WTC11 (cell line): ENCODE results near the gene MRPL33. TPM values are rescaled to one million over a fixed set of nuclear protein-coding genes. Genes with fewer than 3 reads are reported as not detected.

Experiments
- ATAC-seq: fragments of 200-7000 bp; cut with Tn5 transposase; 2 replicates; pipeline ENCODE4 v1.10.0; 2021; ENCODE audit warnings: mild to moderate bottlenecking, moderate library complexity
- CTCF ChIA-PET: fragments of 300-600 bp; sonication (Branson Sonifier 250); formaldehyde crosslinking; loops from one replicate; lab custom pipeline; 2021; ENCODE audit warnings: antibody characterized with exemption; lab: Charles Lee
- POLR2A ChIA-PET: fragments of 350-600 bp; sonication (Branson Sonifier 250); formaldehyde crosslinking; loops from one replicate; lab custom pipeline; 2021; ENCODE audit warnings: antibody characterized with exemption; lab: Charles Lee
- DNase-seq: peaks from one replicate; pipeline ENCODE4 v3.0.0; 2021; ENCODE audit warnings: low spot score
- H3K27ac Mint-ChIP-seq: 2 replicates; pipeline ENCODE4 v1.8.0; 2021; ENCODE audit warnings: mixed read lengths
- H3K27me3 Mint-ChIP-seq: 2 replicates; pipeline ENCODE4 v1.8.0; 2021; ENCODE audit warnings: low read depth, mild to moderate bottlenecking, moderate library complexity, mixed read lengths
- H3K36me3 Mint-ChIP-seq: 2 replicates; pipeline ENCODE4 v1.8.0; 2021; ENCODE audit warnings: mixed read lengths
- H3K4me1 Mint-ChIP-seq: 2 replicates; pipeline ENCODE4 v1.8.0; 2022; ENCODE audit warnings: mixed read lengths
- H3K4me3 Mint-ChIP-seq: 2 replicates; pipeline ENCODE4 v1.8.0; 2021; ENCODE audit warnings: mild to moderate bottlenecking, moderate library complexity, mixed read lengths
- H3K9me3 Mint-ChIP-seq: 2 replicates; pipeline ENCODE4 v1.8.0; 2021; ENCODE audit warnings: mixed read lengths
- ARID4B ChIP-seq: sonication (generic); formaldehyde crosslinking; IDR thresholded peaks from 2 replicates; pipeline ENCODE4 v1.8.0; 2023; ENCODE audit warnings: missing genetic modification reagents, mild to moderate bottlenecking, borderline replicate concordance
- CBFB ChIP-seq: sonication (generic); formaldehyde crosslinking; IDR thresholded peaks from 2 replicates; pipeline ENCODE4 v1.8.1; 2022; ENCODE audit warnings: mild to moderate bottlenecking, low read depth, missing genetic modification reagents
- CREM ChIP-seq: sonication (generic); formaldehyde crosslinking; IDR thresholded peaks from 2 replicates; pipeline ENCODE4 v1.8.1; 2022; ENCODE audit warnings: mild to moderate bottlenecking, missing genetic modification reagents, moderate library complexity
- E2F1 ChIP-seq: sonication (generic); formaldehyde crosslinking; IDR thresholded peaks from 2 replicates; pipeline ENCODE4 v1.8.0; 2022; ENCODE audit warnings: mild to moderate bottlenecking, missing genetic modification reagents
- GTF2I ChIP-seq: fragments of 250-450 bp; sonication (Bioruptor Pico); conservative IDR thresholded peaks from 2 replicates; pipeline ENCODE4 v1.4.0; 2021; ENCODE audit warnings: mild to moderate bottlenecking
- HMGXB4 ChIP-seq: sonication (generic); formaldehyde crosslinking; IDR thresholded peaks from 2 replicates; pipeline ENCODE4 v1.8.1; 2023; ENCODE audit warnings: mild to moderate bottlenecking, moderate library complexity, missing genetic modification reagents
- NFE2L1 ChIP-seq: sonication (generic); formaldehyde crosslinking; IDR thresholded peaks from 2 replicates; pipeline ENCODE4 v1.8.1; 2023; ENCODE audit warnings: missing genetic modification reagents
- NR2C2 ChIP-seq: sonication (generic); formaldehyde crosslinking; IDR thresholded peaks from 2 replicates; pipeline ENCODE4 v1.8.0; 2022; ENCODE audit warnings: mild to moderate bottlenecking, missing genetic modification reagents
- PRRX2 ChIP-seq: fragments of 250-450 bp; sonication (Bioruptor Pico); IDR thresholded peaks from 2 replicates; pipeline ENCODE4 v1.8.0; 2021; ENCODE audit warnings: mild to moderate bottlenecking
- SMAD4 ChIP-seq: sonication (generic); formaldehyde crosslinking; IDR thresholded peaks from 2 replicates; pipeline ENCODE4 v1.8.0; 2022; ENCODE audit warnings: mild to moderate bottlenecking, missing genetic modification reagents
- SOX15 ChIP-seq: fragments of 250-450 bp; sonication (Bioruptor Pico); IDR thresholded peaks from 2 replicates; pipeline ENCODE4 v1.9.0; 2021; ENCODE audit warnings: mild to moderate bottlenecking
- ZNF396 ChIP-seq: fragments of 250-450 bp; sonication (Bioruptor Pico); IDR thresholded peaks from 2 replicates; pipeline ENCODE4 v1.8.0; 2021; ENCODE audit warnings: mild to moderate bottlenecking, moderate library complexity, borderline replicate concordance
- ZNF423 ChIP-seq: fragments of 250-450 bp; sonication (Bioruptor Pico); IDR thresholded peaks from 2 replicates; pipeline ENCODE4 v2.1.2; 2022; ENCODE audit warnings: mild to moderate bottlenecking, moderate library complexity
- ZNF512 ChIP-seq: sonication (generic); formaldehyde crosslinking; IDR thresholded peaks from 2 replicates; pipeline ENCODE4 v1.8.1; 2022; ENCODE audit warnings: missing genetic modification reagents, borderline replicate concordance
- ZNF532 ChIP-seq: fragments of 250-450 bp; sonication (Bioruptor Pico); IDR thresholded peaks from 2 replicates; pipeline ENCODE4 v1.9.0; 2021; ENCODE audit warnings: mild to moderate bottlenecking, borderline replicate concordance
- ZSCAN18 ChIP-seq: fragments of 250-450 bp; sonication (Bioruptor Pico); IDR thresholded peaks from 2 replicates; pipeline ENCODE4 v2.1.2; 2022; ENCODE audit warnings: mild to moderate bottlenecking, moderate library complexity
- total RNA-seq: library from RNA; stranded (reverse); gene quantifications from 3 replicates; pipeline ENCODE4 v1.2.3, GENCODE V29; 2021

MRPL33 gene
- total RNA-seq, 1 experiment from 2014 or later: 52.5 TPM

GRCh38 chr2:27781496-27781895 lies 10.0 kb downstream of the MRPL33 start:
- Mint-ChIP-seq H3K27me3 (no peaks in the 10 kb centered on the region), H3K4me3 (no peak overlapping the region), H3K4me1 (no peaks in the 10 kb centered on the region), H3K9me3 (no peaks in the 10 kb centered on the region), H3K27ac (no peak overlapping the region), H3K36me3 (peaks cover 9% of the 10 kb centered on the region)
- no peak for ATAC-seq
- POLR2A ChIA-PET: no interaction called here
- no peak for DNase-seq
- CTCF ChIA-PET: interaction anchor here (1.5 kb wide), 1 partner anchor 98 kb away, joined by 4 read pairs; no protein-coding TSS in a partner anchor
- TF ChIP-seq PRRX2 (CRISPR knock-in tag): no peak

- no peaks in the 10 kb centered on the region for H3K9me3 Mint-ChIP-seq
- no peak overlapping the region for H3K4me3 Mint-ChIP-seq
- H3K27me3 Mint-ChIP-seq: no peaks in the 10 kb centered on the region
- peaks cover 9% of the 10 kb centered on the region for H3K36me3 Mint-ChIP-seq
- TF ChIP-seq CREM (CRISPR knock-in tag) (no peak), CBFB (no peak), ZNF423 (no peak), E2F1 (CRISPR knock-in tag) (no peak), ZSCAN18 (CRISPR knock-in tag) (no peak), NFE2L1 (CRISPR knock-in tag) (no peak), HMGXB4 (CRISPR knock-in tag) (no peak)
- no peak overlapping the region for H3K27ac Mint-ChIP-seq
- POLR2A ChIA-PET: no interaction called here
- CTCF ChIA-PET: interaction anchor here (0.7 kb wide), 1 partner anchor 26 kb away, joined by 3 read pairs; no protein-coding TSS in a partner anchor
- DNase-seq: no peak
- no peak for ATAC-seq
- H3K4me1 Mint-ChIP-seq: no peaks in the 10 kb centered on the region
These were observed 11.2 kb downstream of the MRPL33 start for GRCh38 chr2:27782701-27783100.

- ATAC-seq: no peak
- TF ChIP-seq SMAD4 (CRISPR knock-in tag): no peak
- no peak for TF ChIP-seq SOX15 (CRISPR knock-in tag)
- TF ChIP-seq ZNF512: no peak
- no peak for TF ChIP-seq ARID4B (CRISPR knock-in tag)
- no peak for TF ChIP-seq ZNF396
- no peak for TF ChIP-seq NR2C2 (CRISPR knock-in tag)
- no peak for TF ChIP-seq E2F1 (CRISPR knock-in tag)
- TF ChIP-seq NFE2L1 (CRISPR knock-in tag): no peak
- no peak for TF ChIP-seq ZNF532 (CRISPR knock-in tag)
- TF ChIP-seq GTF2I: no peak
- H3K4me3 Mint-ChIP-seq: no peak overlapping the region
- peaks cover 10% of the 10 kb centered on the region for H3K9me3 Mint-ChIP-seq
- no peaks in the 10 kb centered on the region; the same call in 1 of the 2 replicates for H3K27me3 Mint-ChIP-seq
- ChIA-PET POLR2A (no interaction called here), CTCF (no interaction called here)
- no peaks in the 10 kb centered on the region for H3K4me1 Mint-ChIP-seq
- no peak overlapping the region for H3K27ac Mint-ChIP-seq
- no peak for DNase-seq
- no peaks in the 10 kb centered on the region for H3K36me3 Mint-ChIP-seq
These were observed 19.3 kb downstream of the MRPL33 start for GRCh38 chr2:27790796-27791195.
